NCI-H128 (cell line): ENCODE measurements around the gene PKDCC.

Experiments
- DNase-seq: peaks from one replicate; lab custom pipeline; 2025; ENCODE audit not compliant: unreplicated experiment; lab: John Stamatoyannopoulos, UW

PKDCC gene

GRCh38 chr2:42047488-42048298 lies at the start of gene PKDCC:
TSS of gene PKDCC (plus strand) at chr2:42048021. CDS start at chr2:42048200, 179 bp downstream.
- DNase-seq: no peak

GRCh38 chr2:41998186-41999127 lies 49.4 kb upstream of the PKDCC start:
- no peak for DNase-seq

- no peak for DNase-seq
Measured at GRCh38 chr2:41999128-41999480, 48.7 kb upstream of the PKDCC start.

GRCh38 chr2:41999592-42000281 lies 48.1 kb upstream of the PKDCC start:
- no peak for DNase-seq

GRCh38 chr2:42001711-42002201 lies 46.1 kb upstream of the PKDCC start:
- no peak for DNase-seq

- DNase-seq: no peak
Measured at GRCh38 chr2:42007551-42007950, 40.3 kb upstream of the PKDCC start.

GRCh38 chr2:42008241-42008921 lies 39.4 kb upstream of the PKDCC start:
- no peak for DNase-seq

- DNase-seq: no peak
Measured at GRCh38 chr2:42009657-42010580, 37.9 kb upstream of the PKDCC start.

GRCh38 chr2:42010743-42011298 lies 37.0 kb upstream of the PKDCC start:
- DNase-seq: no peak

- no peak for DNase-seq
Measured at GRCh38 chr2:42012137-42012536, 35.7 kb upstream of the PKDCC start.

GRCh38 chr2:42012651-42013050 lies 35.2 kb upstream of the PKDCC start:
- no peak for DNase-seq

GRCh38 chr2:42013409-42013808 lies 34.4 kb upstream of the PKDCC start:
- DNase-seq: no peak

- no peak for DNase-seq
Measured at GRCh38 chr2:42021464-42021863, 26.4 kb upstream of the PKDCC start.

- no peak for DNase-seq
Measured at GRCh38 chr2:42025151-42025582, 22.7 kb upstream of the PKDCC start.

GRCh38 chr2:42026272-42026671 lies 21.5 kb upstream of the PKDCC start:
- DNase-seq: no peak

- DNase-seq: no peak
Measured at GRCh38 chr2:42028571-42029148, 19.2 kb upstream of the PKDCC start.

GRCh38 chr2:42029171-42029570 lies 18.6 kb upstream of the PKDCC start:
- no peak for DNase-seq

- DNase-seq: no peak
Measured at GRCh38 chr2:42029639-42030199, 18.1 kb upstream of the PKDCC start.
